Lower lobe of right lung (tissue), 2 donors: ENCODE measurements around the gene CLDN9. TPM values are rescaled to one million over a fixed set of nuclear protein-coding genes. Genes with fewer than 3 reads are reported as not detected.
A peak's percentile ranks its signal among the peaks of the same experiment; 100 is the strongest.

Experiments
- ATAC-seq, 2 donors: fragments of 200-7000 bp; cut with Tn5 transposase; one replicate each; pipeline ENCODE4 v1.9.1; 2020 to 2022; ENCODE audit warnings: mild to moderate bottlenecking in 2 of 2, moderate library complexity in 2 of 2
- DNase-seq: peaks from one replicate; pipeline ENCODE4 v3.0.0-alpha.2; 2020
- H3K27ac ChIP-seq: fragments of 200-600 bp; one replicate; pipeline ENCODE4 v1.8.0; 2022
- H3K27me3 ChIP-seq: fragments of 200-600 bp; one replicate; pipeline ENCODE4 v1.8.0; 2022; ENCODE audit warnings: low read depth
- H3K36me3 ChIP-seq: fragments of 200-600 bp; one replicate; pipeline ENCODE4 v1.8.0; 2022; ENCODE audit warnings: mild to moderate bottlenecking
- H3K4me1 ChIP-seq: fragments of 200-600 bp; one replicate; pipeline ENCODE4 v1.8.0; 2022
- H3K4me3 ChIP-seq: fragments of 200-600 bp; one replicate; pipeline ENCODE4 v1.8.0; 2022; ENCODE audit warnings: mild to moderate bottlenecking
- H3K9me3 ChIP-seq: fragments of 200-600 bp; one replicate; pipeline ENCODE4 v1.8.0; 2022
- intact Hi-C: fragments of 100-400 bp; cut with DNase I; formaldehyde crosslinking; loops from one replicate; pipeline ENCODE4 v1.11.0; 2022
- total RNA-seq: library from RNA; stranded (reverse); fragmentation: NEBNext Ultra II Directional; extraction: Animal tissue kit (Norgen Biotek cat#: 25700); gene quantifications from one replicate; pipeline ENCODE4 v1.2.1, GENCODE V29; 2021
- TF ChIP-seq, protein P1 (sequence below): fragments of 200-600 bp; IDR thresholded peaks from one replicate; pipeline ENCODE4 v1.8.0; 2022; ENCODE audit warnings: antibody characterized with exemption, mild to moderate bottlenecking
- donor health status: DM: no; HTN: yes; CAD: no; lungs with severe emphysema.

CLDN9 gene
- total RNA-seq, 1 donor from 2014 or later: 1.0 TPM

DNA sequence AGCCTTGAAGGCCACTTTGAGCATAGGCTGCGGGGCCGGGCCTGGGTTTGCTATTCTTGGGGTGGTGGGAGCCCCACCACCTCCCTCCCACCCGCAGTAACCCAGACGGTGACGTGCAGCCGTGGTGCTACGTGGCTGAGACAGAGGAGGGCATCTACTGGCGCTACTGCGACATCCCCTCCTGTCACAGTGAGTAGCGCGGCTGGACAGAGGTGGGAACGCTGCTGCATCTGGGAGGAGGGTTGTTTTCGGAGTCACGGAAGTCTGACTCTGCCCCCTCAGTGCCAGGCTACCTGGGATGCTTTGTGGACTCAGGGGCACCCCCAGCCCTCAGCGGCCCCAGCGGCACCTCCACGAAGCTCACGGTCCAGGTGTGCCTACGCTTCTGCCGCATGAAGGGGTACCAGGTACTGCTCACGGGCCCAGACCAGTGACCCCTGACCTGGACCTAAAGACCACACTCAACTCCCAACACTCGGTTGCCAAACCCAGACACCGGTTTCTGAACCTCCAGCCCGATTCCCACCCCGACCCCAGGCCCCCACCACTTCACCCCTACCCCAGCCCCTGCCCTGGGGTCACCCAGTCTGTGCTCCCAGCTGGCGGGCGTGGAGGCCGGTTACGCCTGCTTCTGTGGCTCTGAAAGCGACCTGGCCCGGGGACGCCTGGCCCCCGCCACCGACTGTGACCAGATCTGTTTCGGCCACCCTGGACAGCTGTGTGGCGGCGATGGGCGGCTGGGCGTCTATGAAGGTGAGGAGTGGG is 46.5 kb upstream of the CLDN9 start:
- DNase-seq (peak; percentile 34), ATAC-seq (no peak)
- TF ChIP-seq, protein P1, sequence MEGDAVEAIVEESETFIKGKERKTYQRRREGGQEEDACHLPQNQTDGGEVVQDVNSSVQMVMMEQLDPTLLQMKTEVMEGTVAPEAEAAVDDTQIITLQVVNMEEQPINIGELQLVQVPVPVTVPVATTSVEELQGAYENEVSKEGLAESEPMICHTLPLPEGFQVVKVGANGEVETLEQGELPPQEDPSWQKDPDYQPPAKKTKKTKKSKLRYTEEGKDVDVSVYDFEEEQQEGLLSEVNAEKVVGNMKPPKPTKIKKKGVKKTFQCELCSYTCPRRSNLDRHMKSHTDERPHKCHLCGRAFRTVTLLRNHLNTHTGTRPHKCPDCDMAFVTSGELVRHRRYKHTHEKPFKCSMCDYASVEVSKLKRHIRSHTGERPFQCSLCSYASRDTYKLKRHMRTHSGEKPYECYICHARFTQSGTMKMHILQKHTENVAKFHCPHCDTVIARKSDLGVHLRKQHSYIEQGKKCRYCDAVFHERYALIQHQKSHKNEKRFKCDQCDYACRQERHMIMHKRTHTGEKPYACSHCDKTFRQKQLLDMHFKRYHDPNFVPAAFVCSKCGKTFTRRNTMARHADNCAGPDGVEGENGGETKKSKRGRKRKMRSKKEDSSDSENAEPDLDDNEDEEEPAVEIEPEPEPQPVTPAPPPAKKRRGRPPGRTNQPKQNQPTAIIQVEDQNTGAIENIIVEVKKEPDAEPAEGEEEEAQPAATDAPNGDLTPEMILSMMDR: no peak
- H3K9me3 ChIP-seq: no peaks in the 10 kb centered on the region
- no peak overlapping the region for H3K27ac ChIP-seq
- peaks cover 69% of the 10 kb centered on the region for H3K4me1 ChIP-seq
- peaks cover 71% of the 10 kb centered on the region for H3K27me3 ChIP-seq
- no peaks in the 10 kb centered on the region for H3K36me3 ChIP-seq
- peak overlapping the region; percentile 43 for H3K4me3 ChIP-seq
- intact Hi-C loops: no loop called here

DNA sequence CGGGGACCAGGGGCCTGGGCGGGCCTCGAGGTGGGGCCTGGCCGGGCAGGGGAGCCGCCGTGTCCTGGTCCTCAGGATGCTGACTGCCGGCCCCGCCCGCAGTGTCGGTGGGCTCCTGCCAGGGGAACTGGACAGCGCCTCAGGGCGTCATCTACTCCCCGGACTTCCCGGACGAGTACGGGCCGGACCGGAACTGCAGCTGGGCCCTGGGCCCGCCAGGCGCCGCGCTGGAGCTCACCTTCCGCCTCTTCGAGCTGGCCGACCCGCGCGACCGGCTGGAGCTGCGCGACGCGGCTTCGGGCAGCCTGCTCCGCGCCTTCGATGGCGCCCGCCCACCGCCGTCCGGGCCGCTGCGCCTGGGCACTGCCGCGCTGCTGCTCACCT is 45.9 kb upstream of the CLDN9 start:
- ATAC-seq: no peak
- Histone ChIP-seq H3K4me3 (peak overlapping the region; percentile 43), H3K27me3 (peaks cover 65% of the 10 kb centered on the region)

DNA sequence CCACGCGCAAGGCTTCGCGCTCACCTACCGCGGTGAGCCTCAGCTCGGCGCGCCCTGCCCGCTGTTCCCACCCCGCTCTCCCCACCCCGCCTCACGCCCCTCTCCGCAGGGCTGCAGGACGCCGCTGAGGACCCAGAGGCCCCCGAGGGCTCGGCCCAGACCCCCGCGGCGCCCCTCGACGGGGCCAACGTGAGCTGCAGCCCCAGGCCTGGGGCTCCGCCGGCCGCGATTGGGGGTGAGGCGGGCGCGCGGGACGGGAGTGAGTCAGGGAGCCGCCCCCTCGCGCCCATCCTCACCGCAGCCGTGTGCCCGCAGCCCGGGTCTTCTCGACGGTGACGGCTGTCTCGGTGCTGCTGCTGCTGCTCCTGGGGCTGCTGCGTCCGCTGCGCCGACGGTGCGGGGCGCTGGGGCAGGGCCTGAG is 45.5 kb upstream of the CLDN9 start:
- no peaks in the 10 kb centered on the region for H3K9me3 ChIP-seq
- intact Hi-C loops: no loop called here
- H3K4me1 ChIP-seq: peaks cover 69% of the 10 kb centered on the region
- TF ChIP-seq, protein P1: no peak
- no peak for DNase-seq
- peaks cover 61% of the 10 kb centered on the region for H3K27me3 ChIP-seq
- H3K36me3 ChIP-seq: no peaks in the 10 kb centered on the region
- no peak for ATAC-seq
- no peak overlapping the region for H3K27ac ChIP-seq
- peak overlapping the region; percentile 43 for H3K4me3 ChIP-seq

More for the DNA sequence above, 45.9 kb upstream of the CLDN9 start:
- TF ChIP-seq, protein P1: peak; percentile 21
- Histone ChIP-seq H3K9me3 (no peaks in the 10 kb centered on the region), H3K27ac (no peak overlapping the region), H3K36me3 (no peaks in the 10 kb centered on the region), H3K4me1 (peaks cover 69% of the 10 kb centered on the region)
- intact Hi-C loops: no loop called here
- DNase-seq: peak; percentile 66

DNA sequence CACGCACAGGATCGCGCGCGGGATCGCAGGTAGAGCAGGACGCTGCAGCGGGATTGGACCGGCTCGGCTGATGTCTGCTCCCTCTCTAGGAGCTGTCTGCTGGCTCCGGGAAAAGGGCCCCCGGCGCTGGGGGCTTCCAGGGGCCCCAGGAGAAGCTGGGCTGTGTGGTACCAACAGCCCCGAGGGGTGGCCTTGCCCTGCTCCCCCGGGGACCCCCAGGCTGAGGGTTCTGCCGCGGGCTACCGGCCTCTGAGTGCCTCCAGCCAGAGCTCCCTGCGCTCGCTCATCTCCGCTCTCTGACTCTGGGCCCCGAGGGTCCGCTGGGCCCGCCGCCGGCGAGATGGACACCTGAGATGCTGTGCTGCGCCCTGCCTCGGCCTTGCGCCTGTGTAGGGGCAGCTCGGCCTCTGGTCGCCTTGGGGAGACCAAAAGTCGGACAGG is 45.0 kb upstream of the CLDN9 start:
- no peak overlapping the region for H3K4me3 ChIP-seq

DNA sequence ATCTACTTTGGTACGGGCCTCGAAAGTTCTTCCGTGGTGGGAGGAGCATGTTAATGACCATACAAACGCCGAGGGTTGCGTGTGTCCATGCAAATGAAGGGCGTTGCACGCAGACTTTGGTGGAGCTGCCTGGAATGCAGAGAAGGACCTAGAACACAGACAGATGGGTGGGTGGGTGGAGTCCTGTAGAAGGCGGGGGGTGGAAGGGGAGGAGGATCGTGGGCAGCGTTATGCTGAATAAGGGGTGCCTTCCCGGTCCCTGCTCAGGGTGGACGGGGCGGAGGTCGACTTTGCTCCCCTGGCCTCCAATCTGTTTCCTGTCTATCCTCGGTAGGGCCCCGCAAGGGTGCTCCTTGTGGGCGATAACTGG is 44.4 kb upstream of the CLDN9 start:
- TF ChIP-seq, protein P1: no peak
- intact Hi-C loops: no loop called here

More for the DNA sequence above, 45.0 kb upstream of the CLDN9 start:
- ATAC-seq: no peak
- TF ChIP-seq, protein P1: no peak
- Histone ChIP-seq H3K27ac (no peak overlapping the region), H3K36me3 (no peaks in the 10 kb centered on the region), H3K9me3 (no peaks in the 10 kb centered on the region), H3K27me3 (peaks cover 56% of the 10 kb centered on the region), H3K4me1 (peaks cover 69% of the 10 kb centered on the region)
- DNase-seq: no peak
- intact Hi-C loops: no loop called here

More for the DNA sequence above, 44.4 kb upstream of the CLDN9 start:
- ATAC-seq: no peak
- peaks cover 64% of the 10 kb centered on the region for H3K4me1 ChIP-seq
- no peaks in the 10 kb centered on the region for H3K36me3 ChIP-seq
- DNase-seq: peak; percentile 36
- peak overlapping the region; percentile 86 for H3K4me3 ChIP-seq
- H3K9me3 ChIP-seq: no peaks in the 10 kb centered on the region
- H3K27me3 ChIP-seq: peaks cover 50% of the 10 kb centered on the region
- H3K27ac ChIP-seq: no peak overlapping the region
